GM06990 (cell line): ENCODE measurements around the gene HCK.

Experiments used
- DNase-seq: peaks from one replicate; pipeline ENCODE4 v3.0.0-alpha.2; 2011; ENCODE audit not compliant: insufficient read length; ENCODE audit errors: extremely low read depth
- H3K27me3 ChIP-seq: replicated peaks from 2 replicates; pipeline ENCODE4 v1.6.0; 2011; ENCODE audit warnings: low read length; ENCODE audit not compliant: control insufficient read depth, insufficient read depth
- H3K36me3 ChIP-seq: 2 replicates; pipeline ENCODE4 v1.5.1; 2011; ENCODE audit warnings: low read length; ENCODE audit not compliant: control insufficient read depth, insufficient read depth
- H3K4me3 ChIP-seq: replicated peaks from 2 replicates; pipeline ENCODE4 v1.5.1; 2011; ENCODE audit warnings: low read depth, mild to moderate bottlenecking, control low read depth, low read length
- TF ChIP-seq, protein P1 (sequence below): IDR thresholded peaks from 2 replicates; pipeline ENCODE4 v1.5.1; 2011; ENCODE audit warnings: low read length, control low read depth, mild to moderate bottlenecking, inconsistent platforms; ENCODE audit not compliant: insufficient read depth, poor library complexity, severe bottlenecking

The HCK gene

DNA sequence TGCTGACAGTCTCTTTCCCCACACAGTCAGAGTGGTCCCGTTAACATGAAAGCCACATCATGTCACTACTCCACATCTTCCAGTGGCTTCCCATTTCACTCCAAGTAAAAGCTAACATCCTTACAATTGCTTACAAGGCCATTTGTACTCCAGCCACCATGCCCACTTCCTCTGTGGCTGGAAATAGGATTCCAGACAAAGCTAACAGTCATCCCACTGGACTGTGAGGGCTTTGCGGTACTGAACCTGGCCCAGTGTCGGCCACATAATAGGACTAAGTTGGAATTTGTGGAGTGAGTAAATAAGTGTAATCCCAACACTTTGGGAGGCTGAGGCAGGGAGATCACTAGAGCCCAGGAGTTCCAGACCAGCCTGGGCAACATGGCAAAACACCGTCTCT, 31.0 kb upstream of the HCK start:
- DNase-seq = no peak
- H3K27me3 ChIP-seq = peaks cover 4% of the 10 kb centered on the region
- no peak overlapping the region for H3K4me3 ChIP-seq
- TF ChIP-seq, protein P1, sequence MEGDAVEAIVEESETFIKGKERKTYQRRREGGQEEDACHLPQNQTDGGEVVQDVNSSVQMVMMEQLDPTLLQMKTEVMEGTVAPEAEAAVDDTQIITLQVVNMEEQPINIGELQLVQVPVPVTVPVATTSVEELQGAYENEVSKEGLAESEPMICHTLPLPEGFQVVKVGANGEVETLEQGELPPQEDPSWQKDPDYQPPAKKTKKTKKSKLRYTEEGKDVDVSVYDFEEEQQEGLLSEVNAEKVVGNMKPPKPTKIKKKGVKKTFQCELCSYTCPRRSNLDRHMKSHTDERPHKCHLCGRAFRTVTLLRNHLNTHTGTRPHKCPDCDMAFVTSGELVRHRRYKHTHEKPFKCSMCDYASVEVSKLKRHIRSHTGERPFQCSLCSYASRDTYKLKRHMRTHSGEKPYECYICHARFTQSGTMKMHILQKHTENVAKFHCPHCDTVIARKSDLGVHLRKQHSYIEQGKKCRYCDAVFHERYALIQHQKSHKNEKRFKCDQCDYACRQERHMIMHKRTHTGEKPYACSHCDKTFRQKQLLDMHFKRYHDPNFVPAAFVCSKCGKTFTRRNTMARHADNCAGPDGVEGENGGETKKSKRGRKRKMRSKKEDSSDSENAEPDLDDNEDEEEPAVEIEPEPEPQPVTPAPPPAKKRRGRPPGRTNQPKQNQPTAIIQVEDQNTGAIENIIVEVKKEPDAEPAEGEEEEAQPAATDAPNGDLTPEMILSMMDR = no peak
- H3K36me3 ChIP-seq = no peaks in the 10 kb centered on the region

DNA sequence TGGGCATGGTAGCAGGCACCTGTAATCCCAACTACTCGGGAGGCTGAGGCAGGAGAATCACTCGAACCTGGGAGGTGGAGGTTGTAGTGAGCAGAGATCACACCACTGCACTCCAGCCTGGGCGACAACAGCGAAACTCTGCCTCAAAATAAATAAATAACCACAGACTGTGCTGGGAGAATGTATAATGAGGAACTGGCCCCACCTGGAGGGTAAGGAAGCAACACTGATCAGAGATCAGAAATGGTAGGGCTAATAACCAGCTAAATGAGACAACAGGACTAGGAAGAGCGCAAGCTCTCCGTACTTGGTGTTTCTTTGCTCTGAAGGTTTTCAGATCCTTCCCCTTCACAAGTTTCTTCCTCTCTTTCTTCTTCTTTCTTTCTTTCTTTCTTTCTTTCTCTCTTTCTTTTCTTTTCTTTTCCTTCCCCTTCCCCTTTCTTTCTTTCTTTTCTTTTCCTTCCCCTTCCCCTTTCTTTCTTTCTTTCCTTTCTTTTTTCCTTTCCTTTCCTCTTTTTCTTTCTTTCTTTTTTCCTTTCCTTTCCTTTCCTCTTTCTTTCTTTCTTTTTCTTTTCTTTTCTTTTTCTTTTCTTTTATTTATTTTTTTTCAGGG, 27.3 kb upstream of the HCK start:
- TF ChIP-seq, protein P1 = no peak
- DNase-seq = no peak
- Histone ChIP-seq H3K4me3 (no peak overlapping the region), H3K27me3 (peaks cover 4% of the 10 kb centered on the region), H3K36me3 (no peaks in the 10 kb centered on the region)

DNA sequence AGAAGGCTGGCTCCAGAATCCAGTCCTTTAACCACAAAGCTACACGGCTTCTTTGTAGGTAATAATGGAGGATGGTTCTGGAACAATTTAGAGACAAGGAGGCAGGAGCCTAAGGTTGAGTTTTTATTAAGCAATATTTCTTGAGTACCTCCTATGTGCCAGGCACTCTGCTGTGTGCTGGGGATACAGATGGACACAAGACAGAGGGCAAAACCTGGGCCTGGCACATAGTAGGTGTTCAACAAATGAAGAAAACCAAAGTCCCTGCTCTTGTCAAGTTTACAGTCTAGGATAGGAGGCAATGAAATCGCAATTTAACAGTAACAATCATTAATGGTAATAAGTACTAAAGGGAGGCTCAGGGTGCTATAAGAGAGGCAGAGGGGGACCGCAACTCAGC, 24.4 kb upstream of the HCK start:
- TF ChIP-seq, protein P1 = no peak
- Histone ChIP-seq H3K36me3 (no peaks in the 10 kb centered on the region), H3K4me3 (no peak overlapping the region), H3K27me3 (no peaks in the 10 kb centered on the region; the same call in 1 of the 2 replicates)
- no peak for DNase-seq

DNA sequence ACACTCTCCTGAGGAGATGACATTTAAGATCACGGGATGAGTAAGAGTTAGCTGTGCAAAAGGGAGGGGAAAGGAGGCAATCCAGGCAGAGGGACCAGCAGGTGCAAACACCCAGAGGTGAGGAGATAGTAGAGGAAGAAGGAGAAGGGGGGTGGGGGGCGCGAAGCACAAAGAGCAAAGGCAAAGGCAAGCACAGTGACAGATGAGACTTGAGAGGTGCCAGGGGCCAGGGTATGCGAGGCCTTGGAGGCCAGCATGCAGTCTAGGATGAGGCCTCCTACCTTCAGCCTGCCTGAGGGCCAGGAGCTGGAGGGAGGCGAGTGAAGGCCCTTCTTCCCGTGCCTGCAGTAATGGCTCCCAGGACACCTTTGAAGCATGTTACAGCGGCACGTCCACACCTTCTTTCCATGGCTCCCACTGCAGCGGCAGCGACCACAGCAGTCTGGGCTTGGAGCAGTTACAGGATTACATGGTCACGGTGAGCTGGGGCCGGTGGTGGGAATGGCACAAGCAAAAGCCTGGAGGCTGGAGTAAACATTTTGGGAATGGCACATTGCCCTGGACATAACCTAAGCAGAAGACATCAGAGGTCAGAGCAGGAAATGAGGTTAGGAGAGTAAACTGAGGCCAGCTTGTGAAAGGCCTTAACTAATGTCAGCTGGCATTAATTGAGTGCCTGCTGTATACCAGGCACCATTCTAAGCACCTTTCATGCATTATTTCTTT, 23.2 kb upstream of the HCK start:
- DNase-seq = no peak
- Histone ChIP-seq H3K4me3 (no peak overlapping the region), H3K36me3 (no peaks in the 10 kb centered on the region), H3K27me3 (no peaks in the 10 kb centered on the region; the same call in 1 of the 2 replicates)
- TF ChIP-seq, protein P1 = no peak

DNA sequence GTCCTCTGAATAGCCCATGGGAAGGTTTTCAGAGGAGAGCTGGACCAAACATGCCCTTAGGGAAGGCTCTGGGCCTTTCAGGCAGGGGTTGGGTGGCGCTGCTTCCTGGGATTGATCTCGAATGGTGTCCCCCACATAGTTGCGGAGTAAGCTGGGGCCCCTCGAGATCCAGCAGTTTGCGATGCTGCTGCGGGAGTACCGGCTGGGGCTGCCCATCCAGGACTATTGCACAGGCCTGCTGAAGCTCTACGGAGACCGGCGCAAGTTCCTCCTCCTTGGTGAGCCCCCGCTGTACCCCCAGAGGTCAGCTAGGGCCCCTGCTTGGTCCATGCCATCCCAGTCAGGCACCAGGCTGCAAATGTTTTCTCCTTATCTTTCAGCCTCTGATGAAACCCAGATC, 22.5 kb upstream of the HCK start:
- Histone ChIP-seq H3K36me3 (no peaks in the 10 kb centered on the region), H3K27me3 (no peaks in the 10 kb centered on the region; the same call in 1 of the 2 replicates), H3K4me3 (no peak overlapping the region)
- no peak for DNase-seq
- TF ChIP-seq, protein P1 = no peak
